ENCODE results near the gene KDM4B.

Gene KDM4B

DNA sequence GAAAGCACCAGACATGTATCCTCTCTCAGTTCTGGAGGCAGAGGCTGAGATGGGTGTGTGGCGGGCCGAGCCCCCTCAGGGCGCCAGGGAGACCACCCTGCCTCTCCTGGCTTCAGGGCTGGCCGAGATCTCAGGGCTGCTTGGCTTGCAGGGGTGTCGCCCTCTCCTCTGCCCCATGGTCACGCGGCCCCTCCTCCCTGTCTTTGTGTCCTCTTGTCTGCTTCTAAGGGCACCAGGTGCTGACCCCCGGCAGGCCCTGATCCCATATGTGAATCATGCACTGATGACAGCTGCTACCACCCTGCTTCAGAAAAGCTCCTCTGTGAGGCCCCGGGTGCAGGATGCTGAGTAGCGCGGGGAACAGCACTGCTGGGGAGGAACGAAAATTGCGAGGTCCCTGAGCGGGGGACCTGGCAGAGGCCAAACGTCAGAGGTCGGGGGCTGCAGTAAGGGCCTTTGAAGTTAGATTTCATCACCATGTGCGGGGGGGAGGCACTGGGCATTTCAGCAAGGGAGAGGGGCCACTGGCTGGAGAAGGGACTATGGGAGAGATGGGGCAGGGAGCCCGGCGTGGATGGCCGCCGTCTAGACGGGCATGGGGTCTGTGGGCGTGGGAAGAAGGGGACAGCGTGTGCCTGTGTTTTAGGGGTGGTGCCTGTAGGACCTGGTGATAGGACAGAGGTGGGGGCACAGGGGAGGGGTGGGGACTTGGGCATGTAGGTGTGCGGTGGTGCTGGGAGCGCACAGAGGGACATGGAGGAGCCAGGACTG lies 125.2 kb downstream of the KDM4B start:
- no peak for DNase-seq

DNA sequence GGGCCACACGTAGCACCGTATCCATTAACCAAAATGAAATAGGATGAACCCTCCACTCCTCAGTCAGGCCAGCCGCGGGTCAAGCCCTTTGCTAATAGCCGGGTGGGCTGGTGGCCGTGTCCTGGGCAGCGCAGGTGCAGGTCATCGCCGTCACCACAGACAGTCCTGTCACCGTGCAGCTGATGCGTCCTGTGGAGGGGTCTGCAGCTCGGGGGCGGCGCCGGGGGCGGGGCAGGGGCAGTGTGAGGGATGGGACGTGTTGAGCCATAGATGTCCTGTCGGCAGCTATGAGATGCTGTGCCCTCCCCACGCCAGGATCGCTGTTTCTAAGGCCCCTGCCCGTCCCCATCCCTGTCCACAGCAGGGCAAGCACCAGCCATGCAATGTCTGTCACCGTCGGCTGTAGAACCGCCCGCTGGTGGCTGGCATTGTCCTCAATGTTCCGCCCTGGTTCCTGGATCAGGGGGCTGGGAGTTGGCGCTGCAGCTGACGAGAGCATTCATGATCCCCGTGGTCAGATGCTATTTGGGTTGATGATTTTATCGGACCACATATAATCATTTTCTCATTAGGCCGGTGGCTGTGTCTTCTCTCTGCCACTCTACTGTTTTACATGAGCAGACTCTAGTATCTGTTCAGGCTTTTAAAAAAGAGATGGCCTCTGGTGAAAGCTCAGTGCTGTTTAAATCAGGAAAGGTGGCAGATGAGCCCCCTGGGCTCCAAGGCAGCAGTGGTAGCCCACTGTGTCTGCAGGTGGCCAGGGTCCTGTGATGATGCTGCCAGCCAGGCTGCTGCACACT lies 126.1 kb downstream of the KDM4B start:
- no peak for DNase-seq

DNA sequence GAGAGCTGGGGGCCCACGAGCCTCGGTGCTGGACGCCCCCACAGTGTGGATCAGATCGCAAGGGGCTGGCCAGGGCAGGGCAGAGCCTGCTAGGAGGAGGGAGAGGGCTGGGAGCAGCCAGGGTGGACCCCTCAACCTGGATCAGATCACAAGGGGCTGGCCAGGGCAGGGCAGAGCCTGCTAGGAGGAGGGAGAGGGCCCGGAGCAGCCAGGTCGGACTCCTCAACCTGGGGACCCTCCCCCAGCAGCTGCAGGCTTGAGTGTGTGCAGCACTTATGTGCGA lies 126.6 kb downstream of the KDM4B start:
- no peak for DNase-seq

DNA sequence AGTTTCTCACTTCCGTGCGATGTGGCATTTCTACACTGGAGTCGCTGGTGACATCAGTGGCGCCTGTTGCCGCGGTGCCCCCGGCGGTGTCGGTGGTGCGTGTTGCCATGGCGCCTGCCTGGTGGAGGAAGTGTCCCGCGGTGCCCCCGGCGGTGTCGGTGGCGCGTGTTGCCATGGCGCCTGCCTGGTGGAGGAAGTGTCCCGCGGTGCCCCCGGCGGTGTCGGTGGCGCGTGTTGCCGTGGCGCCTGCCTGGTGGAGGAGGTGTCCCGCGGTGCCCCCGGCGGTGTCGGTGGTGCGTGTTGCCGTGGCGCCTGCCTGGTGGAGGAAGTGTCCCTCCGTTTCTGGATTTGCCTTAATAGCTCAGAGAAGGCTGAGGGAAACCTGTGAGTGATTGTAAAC lies 127.6 kb downstream of the KDM4B start:
- no peak for DNase-seq

DNA sequence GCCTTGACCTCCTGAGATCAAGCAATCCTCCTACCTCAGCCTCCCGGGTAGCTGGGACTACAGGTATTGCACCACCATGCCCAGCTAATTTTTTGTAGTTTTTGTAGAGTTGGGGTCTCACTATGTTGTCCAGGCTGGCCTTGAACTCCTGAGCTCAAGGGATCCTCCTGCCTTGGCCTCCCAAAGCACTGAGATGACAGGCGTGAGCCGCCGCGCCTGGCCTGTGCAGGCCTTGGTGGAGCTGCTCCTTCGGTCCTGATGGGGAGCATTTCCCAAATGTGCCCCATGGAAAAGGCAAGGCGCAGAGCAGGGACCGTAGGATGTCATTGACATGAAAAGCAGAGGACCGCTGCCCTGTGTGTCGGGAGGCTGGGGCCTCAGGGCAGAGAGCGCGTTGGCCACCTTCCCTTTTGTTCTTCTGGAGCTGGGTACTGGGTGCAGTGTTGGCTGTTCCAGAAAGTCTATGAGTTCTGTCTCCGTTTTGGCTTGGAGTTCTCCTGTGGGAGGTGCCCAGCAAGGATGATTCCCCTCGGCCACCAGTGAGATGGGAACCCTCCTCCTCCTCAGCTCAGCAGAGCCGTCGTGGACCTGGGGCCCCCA lies 128.5 kb downstream of the KDM4B start:
- no peak for DNase-seq

DNA sequence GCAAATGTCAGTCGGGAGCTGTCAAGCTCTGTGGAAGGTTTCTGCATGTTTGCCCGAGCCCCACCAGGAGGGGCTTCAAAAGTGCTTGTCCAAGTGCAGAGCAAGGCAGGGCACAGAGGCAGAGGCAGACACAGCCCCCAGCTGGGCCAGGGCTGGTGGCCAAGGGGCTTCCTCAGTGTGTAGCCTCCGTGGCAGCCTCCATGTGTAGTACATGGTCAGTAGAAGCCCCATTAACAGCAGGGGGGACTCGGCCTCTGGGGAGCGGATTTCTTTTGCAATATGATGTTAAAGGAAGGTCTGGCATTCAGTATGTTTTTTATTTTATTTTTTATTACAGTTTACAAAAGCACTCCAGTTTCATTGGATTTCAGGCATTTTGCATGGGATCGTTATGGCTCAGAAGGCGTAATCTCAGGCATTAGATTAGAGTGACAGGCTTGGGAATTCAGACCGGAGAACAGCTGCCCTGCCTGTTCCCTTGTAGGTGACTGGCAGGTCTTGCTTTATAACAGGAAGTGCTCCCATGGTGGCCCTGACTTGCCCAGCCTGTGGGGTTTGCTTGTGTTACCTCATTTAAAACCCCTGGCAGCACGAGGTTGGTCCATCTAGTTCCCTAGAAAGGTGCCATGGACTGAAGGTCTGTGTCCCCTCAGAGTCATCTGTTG lies 129.2 kb downstream of the KDM4B start:
- DNase-seq, result no peak

DNA sequence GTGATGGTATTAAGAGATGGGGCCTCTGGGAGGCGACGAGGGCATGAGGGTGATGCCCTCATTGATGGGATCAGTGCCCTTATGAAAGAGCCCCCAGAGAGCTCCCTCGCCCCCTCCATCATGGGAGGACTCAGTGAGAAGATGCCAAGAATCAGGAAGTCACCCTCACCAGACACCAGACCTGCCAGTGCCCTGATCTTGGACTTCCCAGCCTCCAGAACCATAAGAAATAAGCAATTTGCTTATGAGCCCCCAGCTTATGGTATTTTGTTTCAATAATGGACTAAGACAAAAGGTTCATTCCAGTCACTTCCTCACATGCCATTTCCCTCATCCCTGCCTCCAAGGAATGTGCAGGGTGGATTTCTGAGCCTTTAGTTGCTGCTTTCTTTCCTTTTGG lies 129.7 kb downstream of the KDM4B start:
- DNase-seq, result no peak

DNA sequence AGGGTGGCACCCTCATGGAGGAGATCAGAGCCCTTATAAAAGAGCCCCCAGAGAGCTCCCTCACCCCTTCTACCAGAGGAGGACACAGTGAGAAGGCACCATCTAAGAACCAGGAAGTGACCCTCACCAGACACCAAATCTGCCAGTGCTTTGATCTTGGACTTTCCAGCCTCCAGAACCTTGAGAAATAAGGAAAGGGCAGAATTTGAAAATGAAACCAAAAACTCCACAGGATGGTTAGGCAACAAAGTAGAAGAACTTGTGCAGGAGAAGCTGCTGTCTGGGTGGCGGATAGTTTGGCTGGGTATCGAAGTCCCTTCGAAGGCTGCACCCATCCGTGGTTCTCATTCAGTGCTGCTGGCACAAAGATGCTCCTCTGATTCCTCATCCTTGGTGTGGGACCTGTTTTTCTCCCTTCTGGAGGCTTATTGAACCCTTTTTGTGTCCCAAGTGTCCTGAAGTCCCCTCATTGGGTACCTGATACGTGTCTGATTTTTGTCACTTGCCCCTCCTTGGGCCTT lies 130.8 kb downstream of the KDM4B start:
- DNase-seq, result no peak

DNA sequence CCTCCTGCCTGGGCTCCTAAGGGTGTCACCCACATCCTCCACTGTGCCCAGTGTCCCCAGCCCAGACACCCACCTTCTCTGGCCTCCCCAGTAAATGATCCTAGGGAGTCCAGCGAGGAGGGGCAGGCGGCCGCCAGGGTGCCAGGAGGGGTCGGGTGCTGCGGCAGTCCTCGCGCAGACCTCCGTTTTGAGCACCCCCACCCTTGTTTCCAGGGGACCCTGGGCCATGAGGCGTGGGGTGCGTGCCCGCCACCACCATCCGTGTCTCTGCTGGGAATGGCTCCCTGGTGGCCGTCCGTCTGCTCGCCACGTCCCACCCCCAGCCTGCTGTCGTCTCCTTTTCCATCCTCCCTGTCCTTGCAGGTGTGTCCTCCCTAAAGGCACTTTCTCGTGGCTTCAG lies 133.0 kb downstream of the KDM4B start:
- no peak for DNase-seq

DNA sequence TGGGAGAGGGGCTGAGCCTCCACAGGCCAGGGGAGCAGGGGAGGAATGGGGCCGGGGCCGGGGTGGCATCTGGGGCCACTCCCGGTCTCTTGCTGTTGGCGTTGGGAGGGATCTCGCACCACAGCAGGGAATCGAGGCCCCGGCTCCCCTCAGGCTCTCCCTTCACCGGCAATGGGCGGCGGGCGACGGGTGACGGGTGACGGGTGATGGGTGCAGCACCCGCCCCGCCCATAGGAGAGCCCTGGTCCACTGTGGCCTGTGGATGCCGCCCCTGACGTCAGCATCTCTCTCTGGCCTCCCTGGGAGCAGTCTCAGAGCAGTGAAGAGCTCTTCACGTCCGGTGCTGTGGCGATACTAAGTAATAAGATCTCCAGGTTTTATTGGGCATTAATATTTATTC lies 133.6 kb downstream of the KDM4B start:
- DNase-seq, result no peak

DNA sequence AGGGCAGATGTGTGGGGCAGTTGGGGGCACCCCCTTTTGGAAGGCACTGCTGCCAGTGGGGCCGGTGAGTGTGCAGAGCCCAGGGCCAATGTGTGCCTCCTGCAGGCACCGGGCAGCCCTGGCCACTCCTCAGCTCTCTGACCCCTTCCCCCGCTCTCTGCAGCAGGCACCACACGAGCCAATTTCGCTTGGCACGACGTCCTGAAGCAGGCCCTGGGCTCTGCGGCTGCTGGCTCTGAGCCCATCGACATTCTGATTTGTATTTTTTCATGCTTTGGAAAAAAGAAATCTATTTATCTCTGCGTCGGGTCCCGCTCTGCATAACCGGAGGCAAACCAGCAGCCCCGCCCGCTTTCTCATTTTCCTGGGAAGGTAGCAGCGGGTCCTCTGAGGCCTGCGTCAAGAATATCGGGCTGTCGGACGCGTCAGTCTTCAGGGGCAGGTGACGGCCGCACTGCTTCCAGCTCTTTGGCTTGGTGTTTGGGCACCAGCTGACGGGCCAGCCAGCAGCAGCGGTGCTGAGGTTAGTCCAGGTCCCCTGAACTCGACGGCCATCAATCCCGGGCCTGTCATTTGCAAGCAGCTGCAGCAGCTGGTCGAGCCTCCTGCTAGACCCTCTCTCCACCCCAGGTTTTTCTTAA lies 134.3 kb downstream of the KDM4B start:
- DNase-seq, result no peak

DNA sequence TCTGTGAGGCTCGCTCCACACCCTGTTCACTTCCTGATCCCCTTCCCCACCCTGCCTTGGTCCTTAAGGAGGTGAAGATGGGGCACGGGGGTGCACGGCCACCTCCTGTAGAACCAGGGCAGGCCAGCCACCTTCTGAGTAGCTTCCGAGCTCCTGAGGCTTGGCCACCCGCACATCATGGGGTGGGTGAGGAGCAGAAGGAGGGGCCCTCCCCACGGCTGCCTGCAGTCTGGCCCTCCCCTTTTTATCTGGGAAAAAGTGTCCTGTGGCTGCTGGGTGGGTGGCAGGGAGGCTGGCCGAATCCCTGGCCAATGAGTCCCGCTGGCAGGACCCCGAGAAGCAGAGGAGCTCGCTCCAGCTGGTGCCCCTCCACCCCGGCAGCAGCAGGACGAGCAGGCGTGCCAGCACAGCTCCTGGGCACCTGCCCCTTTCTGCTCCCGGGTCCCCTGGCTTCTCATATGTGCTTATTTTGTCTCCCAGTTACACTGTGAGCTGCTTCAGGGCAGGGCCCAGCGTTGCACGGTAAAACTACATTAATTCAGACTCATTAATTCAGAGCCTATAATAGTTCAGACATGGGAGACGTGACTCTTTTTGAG lies 135.0 kb downstream of the KDM4B start:
- no peak for DNase-seq

DNA sequence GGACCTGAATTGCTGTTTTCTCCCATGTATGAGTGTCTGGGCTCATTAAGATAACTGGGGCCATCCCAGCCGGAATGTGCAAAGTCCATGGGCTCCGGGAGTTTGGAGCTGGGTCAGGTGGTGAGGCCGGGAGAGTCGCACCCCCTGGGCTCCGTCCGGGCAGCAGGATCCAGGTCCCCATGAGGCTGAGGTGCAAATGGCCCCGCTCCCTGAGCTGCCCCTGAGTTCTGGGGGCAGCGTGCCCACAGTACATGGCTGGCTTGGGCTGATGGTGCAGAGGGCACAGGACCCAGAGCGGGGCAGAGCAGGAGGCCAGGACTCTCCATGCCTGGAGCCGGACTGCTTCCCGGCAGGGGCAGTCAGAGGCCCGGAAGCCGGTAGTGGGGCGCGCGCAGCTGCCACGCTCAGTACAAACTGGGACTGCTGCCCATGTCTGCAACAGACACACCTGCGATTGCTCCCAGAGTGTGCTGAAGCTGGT lies 136.0 kb downstream of the KDM4B start:
- DNase-seq, result no peak

DNA sequence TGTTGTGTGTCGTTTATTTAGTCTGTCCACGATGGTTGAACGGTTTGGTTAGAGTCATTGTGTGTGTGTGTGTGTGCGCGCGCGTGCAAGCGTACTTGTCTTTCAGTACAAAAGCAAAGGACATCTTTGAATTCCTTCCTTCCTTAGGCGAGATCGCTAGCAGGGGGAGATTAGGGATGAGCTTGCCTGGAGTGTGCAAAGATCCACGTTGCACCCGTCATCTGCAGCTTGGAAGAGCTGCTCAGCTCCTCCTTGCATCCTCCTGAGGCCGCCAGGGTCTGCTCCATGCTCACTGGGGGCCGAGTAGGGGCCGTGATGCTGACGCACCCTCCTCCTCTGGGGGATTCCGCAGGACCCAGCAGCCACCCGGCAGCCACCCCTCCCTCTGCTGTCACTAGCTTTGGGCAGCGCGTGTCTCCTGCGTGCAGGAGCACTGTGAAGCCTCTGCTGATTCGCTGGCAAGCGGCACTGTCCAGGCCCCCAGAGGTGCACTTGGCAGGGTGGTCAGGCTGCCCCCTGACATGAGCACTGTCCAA lies 137.3 kb downstream of the KDM4B start:
- DNase-seq, result no peak

DNA sequence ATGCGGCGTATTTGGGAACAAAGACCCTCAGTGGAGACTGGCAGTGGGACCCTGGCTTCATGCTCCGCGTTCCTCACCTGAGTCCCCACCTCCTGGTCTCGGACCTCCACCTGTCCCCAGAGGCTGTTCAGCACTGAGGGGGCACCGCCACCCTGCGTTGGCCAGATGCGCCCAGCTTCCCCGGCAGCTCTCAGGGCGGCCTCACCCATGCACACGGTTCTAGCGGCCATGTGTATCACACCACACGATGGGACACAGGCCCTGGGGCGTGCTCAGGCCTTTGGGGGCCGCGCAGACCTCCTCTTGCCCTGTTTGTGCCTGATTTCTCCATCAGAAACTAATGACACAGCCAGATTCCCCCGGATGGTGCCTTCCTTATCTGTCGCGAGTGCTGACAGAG lies 138.1 kb downstream of the KDM4B start:
- DNase-seq, result no peak

DNA sequence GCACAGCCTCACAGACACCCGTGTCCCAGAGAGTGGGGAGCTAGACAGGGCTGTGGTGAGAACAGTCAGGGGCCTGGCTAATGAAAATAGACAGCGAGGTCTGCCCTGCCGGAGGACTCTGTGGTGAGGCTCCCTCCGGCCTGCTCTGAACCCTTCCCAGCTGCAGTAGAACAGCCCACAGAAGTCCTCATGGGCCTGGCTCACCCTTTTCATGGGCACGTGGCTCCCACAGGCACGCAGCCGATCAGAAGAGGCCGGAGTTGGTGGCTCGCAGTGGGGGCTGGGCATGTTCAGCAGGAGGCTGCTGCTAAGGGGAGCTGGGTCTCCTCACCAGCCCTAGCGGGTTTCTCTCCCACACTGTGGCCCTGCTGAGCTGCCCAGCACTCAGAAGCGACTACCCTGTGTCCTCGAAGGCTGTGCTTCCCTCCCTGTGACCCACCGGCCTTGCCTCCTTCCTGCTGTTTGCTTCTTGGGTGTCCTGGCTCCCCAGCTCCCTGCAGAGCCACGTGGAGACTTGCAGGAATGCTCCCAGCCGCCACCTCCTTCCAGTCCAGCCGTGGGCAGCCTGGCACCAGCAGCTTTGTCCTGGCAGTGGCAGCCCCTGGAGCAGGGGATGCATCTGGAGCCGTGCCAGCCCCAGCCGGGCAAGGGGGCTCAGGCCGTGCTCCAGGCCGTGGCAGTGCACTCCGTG lies 138.7 kb downstream of the KDM4B start:
- no peak for DNase-seq

DNA sequence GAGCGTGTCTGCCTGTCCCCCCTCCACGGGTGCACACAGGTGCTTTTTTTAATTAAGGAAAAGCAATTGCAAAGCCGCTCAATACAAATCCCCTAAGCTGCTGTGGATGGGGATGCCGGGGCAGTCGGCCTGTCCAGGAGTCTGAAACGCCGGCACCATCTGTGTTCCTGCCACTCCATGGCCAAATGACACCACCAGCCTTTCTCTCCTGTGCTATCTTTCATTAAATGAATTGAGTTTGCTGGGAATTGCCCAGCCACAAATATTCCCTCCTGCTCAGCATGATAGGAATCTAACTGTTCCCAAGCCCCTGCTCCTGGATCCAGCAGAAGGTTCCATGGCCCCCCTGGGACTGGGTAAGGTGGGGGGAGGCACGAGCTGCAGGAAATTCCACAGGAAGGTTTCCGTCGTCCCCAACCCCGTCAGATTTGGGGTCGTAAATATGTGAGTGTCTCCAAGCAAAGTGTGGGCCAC lies 139.2 kb downstream of the KDM4B start:
- no peak for DNase-seq

DNA sequence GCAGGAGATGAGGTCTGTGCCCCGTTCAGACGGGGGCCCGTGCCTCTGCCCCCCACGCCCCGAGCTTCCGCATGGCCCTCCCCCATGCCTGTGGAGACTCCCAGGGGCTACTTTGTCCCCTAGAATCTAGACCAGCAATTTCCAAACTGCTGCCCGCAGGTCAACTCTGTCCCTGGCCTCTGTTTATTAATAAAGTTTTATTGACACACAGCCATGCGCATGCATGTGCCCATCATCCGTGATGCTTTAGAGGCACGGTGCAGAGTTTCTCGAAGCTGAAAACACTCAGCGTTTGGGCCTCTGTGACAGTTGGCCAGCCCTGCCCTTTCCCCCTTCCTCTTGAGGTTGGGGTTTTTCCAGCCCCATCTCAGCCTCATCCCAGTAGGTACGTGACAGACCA lies 140.0 kb downstream of the KDM4B start:
- no peak for DNase-seq

DNA sequence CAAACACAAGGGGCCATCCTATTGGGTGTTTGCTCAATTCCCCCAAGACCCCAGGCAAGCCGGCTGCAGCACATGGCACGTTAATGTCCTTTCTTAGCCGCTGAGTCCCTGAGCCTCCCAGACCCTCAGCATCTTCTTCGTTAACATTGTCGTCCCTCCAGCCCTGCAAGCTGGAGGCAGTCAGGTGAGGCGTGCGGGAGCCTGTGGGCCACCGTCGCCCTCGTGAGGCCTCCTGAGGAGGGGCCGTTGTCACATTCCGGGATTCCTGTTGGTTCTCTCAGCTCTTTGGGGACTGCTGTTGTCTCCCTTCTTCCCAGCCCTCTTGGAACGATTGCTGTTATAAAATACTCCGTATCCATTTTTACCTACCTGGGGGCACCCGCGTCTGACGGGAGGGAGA lies 140.6 kb downstream of the KDM4B start:
- no peak for DNase-seq

DNA sequence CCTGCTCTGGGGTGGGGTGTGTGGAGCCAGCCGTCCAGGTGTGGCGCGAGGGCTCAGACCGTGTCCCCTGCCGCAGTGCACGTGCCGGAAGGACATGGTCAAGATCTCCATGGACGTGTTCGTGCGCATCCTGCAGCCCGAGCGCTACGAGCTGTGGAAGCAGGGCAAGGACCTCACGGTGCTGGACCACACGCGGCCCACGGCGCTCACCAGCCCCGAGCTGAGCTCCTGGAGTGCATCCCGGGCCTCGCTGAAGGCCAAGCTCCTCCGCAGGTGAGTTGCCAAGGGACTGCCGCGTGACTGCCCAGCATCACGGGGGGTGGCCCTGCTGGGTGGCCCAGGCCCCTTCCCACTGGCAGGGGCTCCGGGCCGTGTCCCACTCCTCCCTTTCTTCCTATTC lies 141.6 kb downstream of the KDM4B start:
- no peak for DNase-seq

DNA sequence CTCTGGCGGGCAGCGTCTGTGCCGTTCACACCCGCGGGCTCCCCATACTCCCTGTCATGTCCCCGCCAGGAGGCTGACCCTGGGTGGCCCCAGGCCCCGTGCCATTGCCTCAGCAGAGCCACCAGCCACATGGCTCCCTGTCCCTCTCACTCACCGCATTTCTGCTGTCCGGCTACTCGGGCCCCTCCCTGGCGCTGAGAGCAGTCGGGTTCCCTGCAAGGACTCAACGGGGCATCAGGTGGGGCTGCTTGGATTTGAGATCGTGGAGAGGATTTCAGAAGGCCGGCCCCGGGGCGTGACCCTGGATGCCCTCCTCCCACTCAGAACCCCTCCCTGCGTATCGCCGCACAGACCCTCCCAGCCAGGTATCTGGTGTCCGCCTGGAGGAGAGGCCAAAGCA lies 142.1 kb downstream of the KDM4B start:
- no peak for DNase-seq
